HG02798 (cell line): ENCODE results near the gene EGFL6.
"Not testable (repeated sequence)": the region's sequence is repeated elsewhere in the genome, so short reads cannot be mapped to it uniquely, and the experiment has no call there.

Source experiments
- ATAC-seq: cut with Tn5 transposase; IDR thresholded peaks from one replicate; pipeline ENCODE4 v1.9.1; 2021; ENCODE audit warnings: mild to moderate bottlenecking; ENCODE audit not compliant: unreplicated experiment, poor library complexity

EGFL6 gene

GRCh38 chrX:13590207-13590606 is 20.8 kb downstream of the EGFL6 start:
- ATAC-seq = no peak

DNA sequence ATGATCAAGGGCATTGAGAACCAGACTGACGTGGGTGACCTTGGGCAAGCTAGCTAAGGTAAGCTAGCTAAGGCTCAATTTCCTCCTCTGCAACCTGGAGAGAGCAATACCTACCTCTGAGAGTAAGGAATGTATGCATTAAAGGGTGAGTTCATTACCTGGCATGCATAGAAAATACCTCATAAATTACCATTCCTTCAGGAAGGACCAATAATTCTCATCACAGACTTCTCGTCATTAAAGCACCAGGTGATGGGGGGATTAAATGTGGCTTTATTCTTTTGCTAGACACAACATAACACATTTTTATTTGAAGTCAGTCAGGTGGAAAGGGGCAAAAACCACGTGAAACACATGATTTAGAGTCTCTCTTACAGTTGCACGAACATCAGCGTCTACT is 21.5 kb downstream of the EGFL6 start:
- ATAC-seq = no peak

DNA sequence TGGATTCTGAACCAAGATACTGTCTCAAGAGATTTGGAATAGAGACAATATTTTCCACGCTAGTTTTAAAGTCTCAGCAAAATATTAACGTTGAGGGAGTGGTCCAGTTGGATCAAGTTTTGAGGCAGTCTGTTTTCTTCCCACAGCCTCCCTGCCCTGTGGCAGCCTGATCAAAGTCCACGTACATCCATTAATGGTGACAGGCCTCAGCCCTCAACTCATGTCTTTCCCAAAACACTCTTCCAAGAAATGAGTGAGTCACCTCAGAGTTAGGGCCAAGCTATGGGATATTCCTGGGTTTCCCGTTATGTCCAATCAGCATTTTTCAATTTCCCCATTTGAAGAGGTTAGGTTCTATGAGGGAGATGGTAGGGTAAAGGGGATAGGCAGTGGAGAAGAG is 28.5 kb downstream of the EGFL6 start:
- ATAC-seq = no peak

DNA sequence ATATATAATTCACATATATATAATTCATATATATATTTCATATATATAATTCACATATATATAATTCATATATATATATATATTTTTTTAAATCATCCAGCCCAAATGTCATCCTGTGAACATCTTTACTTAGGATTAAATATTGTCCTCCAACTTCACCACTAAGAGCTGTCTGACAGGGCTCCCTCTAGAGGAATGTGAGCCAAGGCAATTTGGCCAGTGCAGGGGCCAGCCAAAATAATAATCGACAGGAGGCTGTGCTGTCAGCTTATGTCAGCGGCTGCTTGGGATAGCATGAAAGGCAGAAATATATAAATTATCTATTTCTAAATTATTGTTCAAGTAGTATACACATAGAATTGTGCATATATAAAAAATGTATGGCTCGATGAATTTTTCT is 29.5 kb downstream of the EGFL6 start:
- no peak for ATAC-seq

- ATAC-seq = no peak
These were observed 30.1 kb downstream of the EGFL6 start for GRCh38 chrX:13599491-13599890.

DNA sequence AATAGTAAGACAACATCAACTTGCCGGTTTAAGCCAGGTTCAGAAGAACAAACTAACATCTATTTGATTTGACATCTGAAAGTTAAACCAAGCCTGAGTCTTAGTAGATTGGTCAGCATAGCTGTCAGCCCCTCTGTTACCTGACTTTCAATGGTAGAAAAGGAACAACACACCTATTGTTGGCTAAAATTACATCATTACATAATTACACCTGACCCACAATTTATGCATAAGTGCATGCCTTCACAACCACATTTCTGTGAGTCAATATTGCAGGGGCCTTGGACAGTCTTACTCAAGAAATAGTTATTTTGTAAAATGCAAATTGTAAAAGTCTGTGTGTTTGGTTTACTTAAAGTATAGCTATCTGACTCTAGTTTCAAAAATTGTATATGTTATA is 36.2 kb downstream of the EGFL6 start:
- ATAC-seq = no peak

DNA sequence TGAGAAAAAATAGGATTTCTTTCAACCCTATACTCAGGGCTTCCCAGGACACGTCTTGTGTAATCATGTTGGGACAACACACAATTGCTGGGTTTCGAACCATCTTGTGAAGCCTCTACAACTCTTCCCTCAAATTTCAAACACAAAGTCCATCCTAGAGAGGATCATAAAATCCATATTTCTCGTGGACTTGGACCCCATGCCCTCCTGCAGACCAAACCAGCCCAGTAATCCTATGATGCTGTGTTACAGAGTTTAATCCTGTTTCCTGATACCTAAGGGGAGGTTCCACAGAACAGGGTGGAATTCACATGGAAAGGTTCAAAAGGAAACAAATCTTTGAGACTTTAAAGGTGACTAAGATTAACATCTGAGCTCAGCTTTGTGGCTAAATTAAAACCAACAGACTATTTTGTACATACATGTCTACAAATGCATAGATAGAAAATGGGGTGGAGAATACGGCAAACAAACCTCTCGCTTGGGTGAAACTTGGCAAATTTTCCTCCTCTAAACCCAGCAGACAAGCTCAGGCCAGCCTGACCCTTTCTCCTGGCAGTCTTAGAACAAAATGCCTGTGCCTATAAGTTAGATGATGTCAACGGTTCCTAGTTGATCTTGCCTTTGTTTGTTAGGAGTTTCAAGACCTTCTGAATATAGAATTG is 38.1 kb downstream of the EGFL6 start:
- no peak for ATAC-seq

DNA sequence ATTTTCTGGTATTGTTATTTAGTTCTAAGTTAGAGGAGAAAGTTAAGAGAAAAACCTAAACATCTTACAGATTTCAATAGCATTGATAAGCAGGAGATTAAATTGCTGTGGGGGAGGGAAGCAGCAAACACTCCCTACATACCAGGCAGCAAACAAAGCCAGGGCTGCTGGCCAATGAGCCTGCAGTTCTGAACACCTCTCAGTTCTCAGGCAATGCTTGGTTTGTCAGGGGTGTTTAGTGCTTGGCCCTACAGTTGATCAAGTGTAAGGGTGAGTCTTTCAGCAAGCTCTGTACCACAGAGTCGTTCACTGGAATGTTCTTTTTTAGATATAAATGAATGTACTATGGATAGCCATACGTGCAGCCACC is 38.6 kb downstream of the EGFL6 start:
- ATAC-seq = no peak

- no peak for ATAC-seq
These were observed 44.8 kb downstream of the EGFL6 start for GRCh38 chrX:13614154-13614553.

DNA sequence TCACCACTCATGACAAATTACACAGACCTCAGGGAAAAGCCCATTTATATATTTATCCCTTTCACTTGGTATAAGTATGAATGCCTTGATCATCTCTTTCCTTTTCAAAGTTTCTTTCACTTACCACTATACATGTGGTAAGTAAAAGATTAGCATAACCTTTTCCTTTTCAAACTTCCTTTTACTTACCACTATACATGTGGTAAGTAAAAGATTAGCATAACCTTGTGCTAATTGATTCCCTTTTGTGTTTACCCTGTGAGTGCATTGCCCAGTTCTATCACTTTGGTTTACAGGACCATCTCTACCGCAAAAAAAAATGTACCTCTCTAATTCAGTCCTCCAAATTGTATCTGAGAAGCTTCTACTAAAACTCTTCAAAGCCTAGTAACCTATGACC is 50.8 kb downstream of the EGFL6 start:
- no peak for ATAC-seq

DNA sequence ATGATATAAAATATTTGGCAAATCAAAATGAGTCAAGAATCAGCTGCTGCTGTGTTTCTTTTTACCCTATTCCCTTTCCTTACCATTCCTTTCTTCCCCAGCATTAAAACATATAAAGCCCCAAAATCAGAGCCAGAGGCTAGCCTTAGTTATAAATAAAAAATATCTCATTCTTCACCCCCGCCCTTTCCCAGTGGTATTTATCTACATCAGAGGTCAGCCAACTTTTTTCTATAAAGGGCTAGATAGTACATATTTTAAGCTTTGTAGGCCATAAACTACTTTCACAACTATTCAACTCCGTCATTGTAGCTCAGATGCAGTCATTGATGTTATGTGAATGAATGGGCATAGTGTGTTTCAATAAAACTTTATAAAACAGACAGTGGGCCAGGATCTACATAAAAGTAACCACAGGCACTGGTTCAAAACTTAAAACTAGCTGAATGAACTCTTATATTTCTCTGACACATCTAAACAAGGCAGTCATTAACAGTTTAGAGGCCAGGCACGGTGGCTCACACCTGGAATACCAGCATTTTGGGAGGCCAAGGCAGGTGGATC is 53.1 kb downstream of the EGFL6 start:
- no peak for ATAC-seq

DNA sequence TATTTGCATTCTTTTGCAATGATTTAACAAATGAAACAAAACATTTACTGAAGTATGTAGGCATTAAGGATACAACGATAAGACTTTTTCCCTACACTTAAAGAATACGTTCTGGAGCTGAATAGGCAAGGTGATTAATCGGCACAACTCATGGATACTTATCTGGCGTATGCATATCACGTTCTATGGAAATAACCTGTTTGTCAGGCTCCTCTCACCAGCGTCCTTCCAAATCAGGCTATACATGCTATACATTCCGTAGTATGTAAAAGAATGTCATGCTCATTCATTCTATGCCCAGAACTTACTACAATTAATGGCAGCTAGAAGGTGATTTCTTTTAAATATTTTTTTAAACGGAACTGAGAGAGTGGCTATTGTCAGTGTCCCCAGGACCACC is 57.9 kb downstream of the EGFL6 start:
- ATAC-seq = no peak

GRCh38 chrX:13637224-13637623 is 67.8 kb downstream of the EGFL6 start:
- not testable (repeated sequence) for ATAC-seq

GRCh38 chrX:13638021-13638420 is 68.6 kb downstream of the EGFL6 start:
- no peak for ATAC-seq

GRCh38 chrX:13638826-13639225 is 69.4 kb downstream of the EGFL6 start:
- ATAC-seq = no peak

DNA sequence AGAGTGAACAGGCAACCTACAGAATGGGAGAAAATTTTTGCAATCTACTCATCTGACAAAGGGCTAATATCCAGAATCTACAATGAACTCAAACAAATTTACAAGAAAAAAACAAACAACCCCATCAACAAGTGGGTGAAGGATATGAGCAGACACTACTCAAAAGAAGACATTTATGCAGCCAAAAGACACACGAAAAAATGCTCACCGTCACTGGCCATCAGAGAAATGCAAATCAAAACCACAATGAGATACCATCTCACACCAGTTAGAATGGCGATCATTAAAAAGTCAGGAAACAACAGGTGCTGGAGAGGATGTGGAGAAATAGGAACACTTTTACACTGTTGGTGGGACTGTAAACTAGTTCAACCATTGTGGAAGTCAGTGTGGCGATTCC is 72.3 kb downstream of the EGFL6 start:
- not testable (repeated sequence) for ATAC-seq

DNA sequence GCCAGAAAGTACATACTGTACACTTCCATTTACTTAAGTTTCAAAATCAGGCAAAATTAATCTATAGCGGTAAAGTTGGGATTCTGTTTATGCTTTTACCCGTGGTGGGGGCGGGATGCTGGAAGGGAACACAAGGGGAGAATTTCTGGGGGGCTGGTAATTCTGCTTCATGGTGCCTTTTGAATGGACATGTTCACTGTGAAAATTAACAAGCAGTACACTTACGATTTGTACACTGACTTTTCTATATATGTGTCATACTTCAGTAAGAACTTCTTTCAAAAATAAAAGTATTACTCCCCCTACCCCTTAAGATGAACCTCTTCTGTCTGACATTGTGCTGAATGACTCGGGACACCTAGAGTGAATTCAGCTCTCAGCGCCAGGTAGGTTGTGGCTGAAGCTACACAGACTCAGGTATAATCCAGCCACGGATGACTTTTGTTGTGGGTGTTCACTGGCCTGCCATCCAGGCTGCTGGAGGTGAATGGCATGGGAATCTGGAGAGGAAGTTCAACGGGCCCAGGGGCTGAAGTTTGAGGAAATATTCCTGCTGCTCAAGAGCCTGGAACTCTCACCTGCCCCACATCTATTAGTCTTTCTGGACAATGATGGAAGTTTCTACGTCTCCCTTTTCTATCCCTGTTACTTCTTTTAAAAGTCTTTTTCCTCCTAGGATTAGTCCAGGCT is 76.2 kb downstream of the EGFL6 start:
- ATAC-seq = no peak

DNA sequence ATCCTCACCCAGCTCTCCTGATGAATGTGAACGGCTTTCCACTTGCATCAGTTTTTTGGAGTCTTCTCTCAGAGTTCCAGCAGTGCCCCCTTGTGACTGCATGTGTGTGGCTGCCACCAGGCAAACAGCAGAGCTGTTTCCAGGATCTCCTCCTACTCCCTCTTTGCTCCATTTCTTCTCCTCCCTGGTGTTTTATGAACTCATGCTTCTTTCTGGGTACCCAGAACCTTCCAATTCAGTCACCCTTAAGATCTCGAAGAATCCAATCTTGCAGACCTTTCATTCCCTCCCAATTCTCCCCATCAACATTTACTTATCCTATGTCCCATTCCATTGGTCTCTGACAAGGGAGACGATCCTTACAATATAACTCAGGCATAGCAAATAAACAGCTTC is 76.8 kb downstream of the EGFL6 start:
- ATAC-seq = no peak

DNA sequence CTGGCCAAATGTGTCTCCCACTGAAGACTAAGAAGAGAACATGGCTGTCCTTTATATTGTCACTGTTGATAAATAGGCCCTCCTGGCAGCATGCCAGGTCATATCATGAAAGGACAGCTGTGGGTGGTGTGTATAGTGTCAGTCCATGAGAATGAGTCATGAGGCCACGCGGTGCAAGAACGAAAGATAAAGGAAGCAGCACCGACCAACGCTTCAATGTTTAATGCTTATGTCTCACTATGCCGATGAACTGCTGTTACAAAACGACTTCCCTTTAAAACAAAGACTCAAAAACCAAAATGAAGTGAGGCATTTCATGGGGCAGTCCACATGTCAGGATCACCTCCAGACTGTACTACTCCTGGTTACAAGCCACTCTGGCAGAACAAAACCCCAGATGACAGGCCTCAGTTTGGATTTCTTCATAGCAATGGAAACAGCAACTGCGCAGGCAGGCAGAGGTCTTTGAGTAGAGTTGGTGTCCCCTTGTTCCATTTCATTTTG is 78.4 kb downstream of the EGFL6 start:
- no peak for ATAC-seq

GRCh38 chrX:13648336-13648735 is 78.9 kb downstream of the EGFL6 start:
- ATAC-seq = not testable (repeated sequence)

- ATAC-seq = no peak
These were observed 80.4 kb downstream of the EGFL6 start for GRCh38 chrX:13649838-13650237.

GRCh38 chrX:13650318-13650717 is 80.9 kb downstream of the EGFL6 start:
- ATAC-seq = no peak
